IMR-90 (cell line): Measurements from ENCODE around the gene CHD9.

ENCODE experiments used
- CEBPB ChIP-seq: IDR thresholded peaks from 2 replicates; pipeline ENCODE4 v1.6.1; 2012; ENCODE audit warnings: low read depth, low read length, improper control_type of control experiment
- CHD1 ChIP-seq: IDR thresholded peaks from 2 replicates; pipeline ENCODE4 v1.6.1; 2012; ENCODE audit warnings: low read depth, low read length, improper control_type of control experiment
- FOS ChIP-seq: fragments of 150-350 bp; IDR thresholded peaks from 2 replicates; pipeline ENCODE4 v1.6.1; 2016; ENCODE audit warnings: low read depth, low read length
- MAFK ChIP-seq: IDR thresholded peaks from 2 replicates; pipeline ENCODE4 v1.6.1; 2012; ENCODE audit warnings: low read depth, low read length, improper control_type of control experiment
- MAZ ChIP-seq: IDR thresholded peaks from 2 replicates; pipeline ENCODE4 v1.6.1; 2012; ENCODE audit warnings: low read depth, mild to moderate bottlenecking, low read length, improper control_type of control experiment, moderate library complexity, borderline replicate concordance
- MXI1 ChIP-seq: IDR thresholded peaks from 2 replicates; pipeline ENCODE4 v1.6.1; 2012; ENCODE audit warnings: low read depth, mild to moderate bottlenecking, low read length, moderate library complexity, borderline replicate concordance
- NFE2L2 ChIP-seq: fragments of 150-350 bp; IDR thresholded peaks from 2 replicates; pipeline ENCODE4 v1.6.1; 2016; ENCODE audit warnings: low read depth, mild to moderate bottlenecking, low read length
- POLR2A ChIP-seq: IDR thresholded peaks from 2 replicates; pipeline ENCODE4 v1.6.1; 2012; ENCODE audit warnings: mild to moderate bottlenecking, low read depth, low read length
- RAD21 ChIP-seq: IDR thresholded peaks from 2 replicates; pipeline ENCODE4 v1.6.1; 2012; ENCODE audit warnings: low read length, improper control_type of control experiment
- RCOR1 ChIP-seq: IDR thresholded peaks from 2 replicates; pipeline ENCODE4 v1.6.1; 2012; ENCODE audit warnings: mild to moderate bottlenecking, low read length, improper control_type of control experiment; ENCODE audit not compliant: insufficient replicate concordance
- SMC3 ChIP-seq: fragments of 150-350 bp; IDR thresholded peaks from 2 replicates; pipeline ENCODE4 v1.6.1; 2016; ENCODE audit warnings: low read depth, mild to moderate bottlenecking, antibody characterized with exemption, low read length, moderate library complexity
- TF ChIP-seq, protein P1 (sequence below): conservative IDR thresholded peaks from 2 replicates; pipeline ENCODE4 v1.5.1; 2012; ENCODE audit warnings: mild to moderate bottlenecking, low read depth, low read length, improper control_type of control experiment
- TF ChIP-seq, protein P2 (sequence below): fragments of 150-350 bp; IDR thresholded peaks from 2 replicates; pipeline ENCODE4 v1.6.1; 2017; ENCODE audit warnings: mild to moderate bottlenecking, antibody characterized with exemption, low read length, low read depth

DNA sequence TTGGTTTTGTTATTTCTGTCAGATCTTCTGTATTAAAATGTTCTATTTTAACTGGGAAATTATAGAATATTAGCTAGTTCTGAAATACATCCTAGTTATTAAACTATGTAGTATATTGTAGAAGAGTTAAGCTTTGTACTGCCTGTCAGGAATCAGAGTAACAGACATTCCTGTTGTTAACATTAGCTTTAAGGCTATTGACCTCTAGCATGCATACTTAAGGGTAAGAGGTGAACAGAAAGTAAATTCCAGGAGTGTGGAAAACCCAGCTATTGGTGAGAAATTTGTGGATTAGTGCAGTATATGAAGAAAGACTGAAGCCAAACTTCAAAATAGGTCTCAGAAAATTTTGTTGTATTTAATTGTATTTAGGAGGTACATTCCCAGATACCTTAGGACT, 111.3 kb downstream of the CHD9 start:
- TF ChIP-seq, protein P1, sequence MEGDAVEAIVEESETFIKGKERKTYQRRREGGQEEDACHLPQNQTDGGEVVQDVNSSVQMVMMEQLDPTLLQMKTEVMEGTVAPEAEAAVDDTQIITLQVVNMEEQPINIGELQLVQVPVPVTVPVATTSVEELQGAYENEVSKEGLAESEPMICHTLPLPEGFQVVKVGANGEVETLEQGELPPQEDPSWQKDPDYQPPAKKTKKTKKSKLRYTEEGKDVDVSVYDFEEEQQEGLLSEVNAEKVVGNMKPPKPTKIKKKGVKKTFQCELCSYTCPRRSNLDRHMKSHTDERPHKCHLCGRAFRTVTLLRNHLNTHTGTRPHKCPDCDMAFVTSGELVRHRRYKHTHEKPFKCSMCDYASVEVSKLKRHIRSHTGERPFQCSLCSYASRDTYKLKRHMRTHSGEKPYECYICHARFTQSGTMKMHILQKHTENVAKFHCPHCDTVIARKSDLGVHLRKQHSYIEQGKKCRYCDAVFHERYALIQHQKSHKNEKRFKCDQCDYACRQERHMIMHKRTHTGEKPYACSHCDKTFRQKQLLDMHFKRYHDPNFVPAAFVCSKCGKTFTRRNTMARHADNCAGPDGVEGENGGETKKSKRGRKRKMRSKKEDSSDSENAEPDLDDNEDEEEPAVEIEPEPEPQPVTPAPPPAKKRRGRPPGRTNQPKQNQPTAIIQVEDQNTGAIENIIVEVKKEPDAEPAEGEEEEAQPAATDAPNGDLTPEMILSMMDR, result no peak
- TF ChIP-seq SMC3 (no peak), RAD21 (no peak), POLR2A (no peak), NFE2L2 (no peak), MXI1 (no peak), CHD1 (no peak), FOS (no peak), MAFK (no peak), RCOR1 (no peak), CEBPB (no peak), MAZ (no peak)
- TF ChIP-seq, protein P2, sequence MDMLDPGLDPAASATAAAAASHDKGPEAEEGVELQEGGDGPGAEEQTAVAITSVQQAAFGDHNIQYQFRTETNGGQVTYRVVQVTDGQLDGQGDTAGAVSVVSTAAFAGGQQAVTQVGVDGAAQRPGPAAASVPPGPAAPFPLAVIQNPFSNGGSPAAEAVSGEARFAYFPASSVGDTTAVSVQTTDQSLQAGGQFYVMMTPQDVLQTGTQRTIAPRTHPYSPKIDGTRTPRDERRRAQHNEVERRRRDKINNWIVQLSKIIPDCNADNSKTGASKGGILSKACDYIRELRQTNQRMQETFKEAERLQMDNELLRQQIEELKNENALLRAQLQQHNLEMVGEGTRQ, result no peak
